AG04449 (cell line): ENCODE measurements around the gene ZNF502.

Experiments
- CTCF ChIA-PET: fragments of 350-600 bp; formaldehyde crosslinking; extraction: SDS; loops from one replicate; lab custom pipeline; 2021; ENCODE audit warnings: antibody characterized with exemption; lab: Yijun Ruan, JAX
- POLR2A ChIA-PET: fragments of 400-600, 350-600 bp; formaldehyde crosslinking; extraction: SDS; loops from one replicate; lab custom pipeline; 2020; ENCODE audit warnings: antibody characterized with exemption, inconsistent platforms; lab: Yijun Ruan, JAX
- DNase-seq: peaks from one replicate; pipeline ENCODE4 v3.0.0-alpha.2; 2010; ENCODE audit warnings: low read depth, low spot score
- H3K4me3 ChIP-seq: 2 replicates; pipeline ENCODE4 v1.5.1; 2011; ENCODE audit warnings: low read depth, mild to moderate bottlenecking, control low read depth, low read length
- TF ChIP-seq, protein P1 (sequence below): IDR thresholded peaks from one replicate; pipeline ENCODE4 v1.5.1; 2011; ENCODE audit warnings: mild to moderate bottlenecking, moderate library complexity, low read length, control low read depth, inconsistent platforms; ENCODE audit not compliant: insufficient read depth; ENCODE audit errors: missing control alignments

Gene ZNF502

DNA sequence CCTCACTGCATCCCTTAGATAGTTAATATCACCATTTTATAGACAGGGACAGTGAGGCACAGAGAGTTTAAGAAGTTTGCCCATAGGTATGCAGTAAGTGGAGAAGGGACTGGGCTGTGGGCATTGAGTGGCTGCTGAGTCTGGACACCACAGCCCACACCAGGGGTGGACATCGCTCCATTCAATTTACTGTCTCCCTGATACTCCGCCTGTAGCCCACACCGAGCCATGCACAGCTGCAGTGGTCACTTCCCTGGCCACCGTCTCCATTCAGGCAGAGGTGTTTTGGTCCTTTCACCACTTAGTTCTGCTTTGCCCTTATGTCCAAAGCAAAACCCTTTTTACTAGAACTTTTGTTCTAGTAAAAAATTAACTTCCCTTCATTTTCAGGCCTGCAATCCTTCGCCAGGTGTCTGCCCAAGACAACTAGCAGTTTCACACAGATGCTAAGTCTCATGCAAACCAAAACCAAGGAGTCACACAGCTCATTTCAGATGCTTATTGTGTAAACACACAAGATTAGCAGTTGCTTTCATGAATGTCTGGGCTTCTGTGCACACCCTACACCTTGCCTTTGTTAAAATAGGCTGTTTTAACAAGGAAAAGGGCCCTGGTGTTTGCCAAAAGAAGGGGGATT is 33.9 kb upstream of the ZNF502 start:
- DNase-seq: no peak
- CTCF ChIA-PET: no interaction called here
- TF ChIP-seq, protein P1, sequence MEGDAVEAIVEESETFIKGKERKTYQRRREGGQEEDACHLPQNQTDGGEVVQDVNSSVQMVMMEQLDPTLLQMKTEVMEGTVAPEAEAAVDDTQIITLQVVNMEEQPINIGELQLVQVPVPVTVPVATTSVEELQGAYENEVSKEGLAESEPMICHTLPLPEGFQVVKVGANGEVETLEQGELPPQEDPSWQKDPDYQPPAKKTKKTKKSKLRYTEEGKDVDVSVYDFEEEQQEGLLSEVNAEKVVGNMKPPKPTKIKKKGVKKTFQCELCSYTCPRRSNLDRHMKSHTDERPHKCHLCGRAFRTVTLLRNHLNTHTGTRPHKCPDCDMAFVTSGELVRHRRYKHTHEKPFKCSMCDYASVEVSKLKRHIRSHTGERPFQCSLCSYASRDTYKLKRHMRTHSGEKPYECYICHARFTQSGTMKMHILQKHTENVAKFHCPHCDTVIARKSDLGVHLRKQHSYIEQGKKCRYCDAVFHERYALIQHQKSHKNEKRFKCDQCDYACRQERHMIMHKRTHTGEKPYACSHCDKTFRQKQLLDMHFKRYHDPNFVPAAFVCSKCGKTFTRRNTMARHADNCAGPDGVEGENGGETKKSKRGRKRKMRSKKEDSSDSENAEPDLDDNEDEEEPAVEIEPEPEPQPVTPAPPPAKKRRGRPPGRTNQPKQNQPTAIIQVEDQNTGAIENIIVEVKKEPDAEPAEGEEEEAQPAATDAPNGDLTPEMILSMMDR: no peak
- POLR2A ChIA-PET: no interaction called here
- H3K4me3 ChIP-seq: no peak overlapping the region

DNA sequence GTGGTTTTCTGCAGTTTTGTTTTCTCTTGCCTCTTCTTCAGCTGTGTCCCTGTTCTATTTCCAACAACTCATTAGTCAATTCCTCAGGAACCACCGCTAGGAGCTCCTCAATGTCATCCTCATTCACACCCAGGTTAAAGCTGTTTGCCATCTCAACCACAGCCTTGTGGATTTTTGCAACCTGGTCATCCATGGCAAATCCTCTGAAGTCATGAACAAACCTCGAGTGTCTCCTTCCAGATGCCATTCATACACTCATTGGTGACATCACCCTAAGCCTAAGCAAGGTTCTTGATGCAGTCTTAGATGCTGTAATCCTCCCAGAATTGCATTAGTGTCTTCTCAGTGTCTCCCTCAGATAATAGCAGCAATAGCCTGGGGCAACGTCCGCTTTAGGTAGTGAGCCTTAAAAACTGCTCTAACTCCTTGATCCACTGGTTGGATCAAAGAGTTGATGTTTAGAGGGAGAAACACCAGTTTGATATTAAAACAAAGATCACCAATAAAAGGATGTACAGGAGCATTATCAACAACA is 31.5 kb upstream of the ZNF502 start:
- ChIA-PET CTCF (no interaction called here), POLR2A (no interaction called here)
- H3K4me3 ChIP-seq: no peak overlapping the region
- no peak for DNase-seq
- TF ChIP-seq, protein P1: no peak

DNA sequence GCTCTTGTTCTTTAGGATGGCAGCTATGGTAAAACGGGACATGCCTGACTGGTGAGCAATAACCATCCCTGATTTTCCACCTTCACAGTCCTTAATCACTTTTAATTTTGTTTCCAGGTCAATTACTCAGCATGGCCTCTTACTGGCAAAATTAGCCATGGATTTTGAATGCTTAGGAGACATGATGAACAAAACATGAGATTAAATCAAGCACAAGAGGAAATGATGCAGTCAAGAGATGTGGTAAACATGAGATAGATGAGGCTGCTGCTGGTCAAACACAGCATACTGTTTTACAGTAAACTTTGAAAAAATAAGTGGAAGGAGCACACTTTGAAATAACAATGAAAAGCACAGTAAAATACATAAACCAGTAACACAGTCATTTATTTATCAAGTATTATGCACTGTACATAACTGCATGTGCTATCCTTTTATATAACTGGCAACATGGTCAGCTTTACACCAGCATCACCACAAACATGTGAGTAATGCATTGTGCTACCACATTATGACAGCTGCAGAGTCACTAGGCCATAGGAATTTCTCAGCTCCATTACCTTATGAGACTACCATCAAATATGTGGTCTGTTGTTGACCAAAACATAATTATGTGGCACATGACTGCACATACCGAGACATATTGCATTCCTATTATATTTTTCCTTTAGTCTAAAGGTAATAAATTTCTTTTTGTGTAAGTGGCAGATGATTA is 30.1 kb upstream of the ZNF502 start:
- TF ChIP-seq, protein P1: no peak
- POLR2A ChIA-PET: no interaction called here
- peak; percentile 31 for DNase-seq
- no peak overlapping the region for H3K4me3 ChIP-seq
- CTCF ChIA-PET: no interaction called here

DNA sequence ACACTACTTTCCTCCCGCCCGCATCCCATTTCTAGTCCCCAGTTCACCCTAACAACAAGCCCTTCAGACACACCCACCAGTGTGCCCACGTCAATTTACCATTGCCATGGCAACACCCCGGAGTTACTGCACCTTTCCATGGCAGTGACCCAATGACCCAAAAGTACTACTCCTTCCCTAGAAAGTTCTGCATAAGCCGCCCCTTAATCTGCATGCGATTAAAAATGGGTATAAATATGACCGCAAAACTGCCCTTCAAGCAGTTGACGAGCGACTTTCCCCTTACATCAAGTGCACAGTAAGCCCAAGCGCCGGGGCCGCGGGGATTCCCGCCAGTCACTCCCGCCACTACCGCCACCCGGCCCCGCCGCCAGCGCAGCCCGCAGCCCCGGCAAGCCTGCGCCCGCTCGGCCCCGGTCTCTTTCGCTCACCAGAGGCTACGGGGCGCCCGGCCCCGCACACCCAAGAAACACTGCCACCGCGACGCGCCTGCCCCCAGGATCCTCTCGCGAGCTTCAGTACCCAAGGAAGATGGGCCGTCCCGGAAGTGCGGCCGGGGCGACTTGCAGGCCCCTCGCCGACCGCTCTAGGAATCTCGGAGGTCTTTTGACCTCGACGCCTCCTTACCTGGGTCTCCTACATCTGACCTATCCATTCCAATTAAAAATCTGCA is 27.2 kb upstream of the ZNF502 start:
- ChIA-PET POLR2A (no interaction called here), CTCF (interaction anchor here (0.9 to 2.7 kb wide), 2 partner anchors 27 to 152 kb away, joined by 3 to 5 read pairs; partner anchors contain the start of gene ZNF502)
- H3K4me3 ChIP-seq: peak overlapping the region; percentile 62
- peak; percentile 45 for DNase-seq
- TF ChIP-seq, protein P1: no peak

DNA sequence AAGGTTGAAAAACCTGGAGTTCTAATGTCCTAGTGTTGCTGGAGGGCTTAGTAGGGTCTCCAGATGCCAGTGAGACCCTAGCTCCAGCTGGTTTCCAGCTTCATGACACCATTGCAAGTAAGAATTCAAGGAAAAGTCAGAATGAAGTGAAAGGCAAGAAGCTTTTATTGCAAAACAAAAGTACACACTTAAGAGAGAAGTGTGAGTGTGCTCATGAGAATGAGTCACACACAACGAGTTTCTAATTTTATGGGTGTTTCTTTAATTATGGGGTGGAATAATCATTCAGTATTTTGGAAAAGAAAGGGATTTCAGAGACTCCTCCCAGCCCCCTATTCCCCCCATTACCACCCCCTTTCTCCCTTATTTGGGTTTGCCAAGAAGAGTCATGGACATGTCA is 24.6 kb upstream of the ZNF502 start:
- ChIA-PET POLR2A (no interaction called here), CTCF (no interaction called here)
- TF ChIP-seq, protein P1: no peak
- no peak overlapping the region for H3K4me3 ChIP-seq
- DNase-seq: no peak
